ENCODE results near the gene VTN. TPM values are rescaled to one million over a fixed set of nuclear protein-coding genes. Genes with fewer than 3 reads are reported as not detected.

Gene VTN
- total and polyA plus RNA-seq, 2 donors (not counting 3 experiments of a cell fraction or from before 2014, with no cell fraction given) = 1.1 TPM; not detected in 1

DNA sequence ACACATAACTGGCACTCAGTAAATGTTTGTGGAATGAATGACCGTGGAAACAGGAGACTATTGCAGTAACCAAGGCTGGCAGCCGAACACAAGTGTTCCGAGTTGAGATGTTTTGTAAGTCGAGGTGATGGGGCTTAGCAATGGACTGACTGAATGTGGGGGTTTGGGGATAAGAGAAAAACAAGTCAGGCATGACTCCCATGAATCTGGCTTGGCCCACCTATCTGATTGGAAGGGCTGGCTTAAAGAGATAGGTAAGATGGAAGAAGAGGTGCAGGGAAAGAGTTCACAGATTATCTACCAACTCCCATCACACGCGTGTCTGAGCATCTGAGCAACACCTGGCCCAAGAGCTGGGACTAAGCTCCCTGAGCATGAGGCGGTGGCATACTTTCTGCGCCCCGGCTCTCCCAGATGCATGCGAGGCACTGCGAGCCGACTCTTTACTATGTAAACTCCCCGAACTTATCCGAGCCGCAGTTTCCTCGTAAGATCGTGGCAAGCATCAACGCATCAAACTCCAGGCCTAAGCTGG, 35.4 kb downstream of the VTN start:
- H3K9ac ChIP-seq (replicated peaks; ENCODE audit: extremely low read depth, insufficient read depth, low read length) = peak overlapping the region; percentile 84
- FAIRE-seq (no peak), DNase-seq (ENCODE audit: low read depth, low spot score) (no peak)
- ChIA-PET CTCF (interaction anchor here (1.4 to 2.5 kb wide), 7 partner anchors 11 to 530 kb away, joined by 7 to 31 read pairs (median 9); partner anchors contain the start of genes LYRM9, POLDIP2 and TMEM97), POLR2A (interaction anchor here (0.6 to 2.1 kb wide), 3 partner anchors 12 to 332 kb away, joined by 4 to 34 read pairs (median 26); partner anchors contain the start of gene POLDIP2)
- TF ChIP-seq MYC (IDR thresholded peaks at IDR 0.05; ENCODE audit: low read depth, low read length) = no peak
- TF ChIP-seq FOS (IDR thresholded peaks at IDR 0.05; ENCODE audit: borderline replicate concordance, insufficient read depth, low read length) = no peak
- peaks cover 50% of the 10 kb centered on the region for H3K79me2 ChIP-seq (ENCODE audit: control insufficient read depth, insufficient read depth, low read length)
- H3K27me3 ChIP-seq (ENCODE audit: control insufficient read depth in 2 of 2, insufficient read depth in 2 of 2, low read length in 2 of 2) = no peaks in the 10 kb centered on the region
- dilution Hi-C loops (cut with MboI; ENCODE audit: extremely low pct_ligation_motif_present, low sequenced_read_pairs) = no loop called here
- H3K9me1 ChIP-seq (replicated peaks; ENCODE audit: control insufficient read depth, extremely low read depth, insufficient read depth, low read length) = no peaks in the 10 kb centered on the region
- H3K27ac ChIP-seq (ENCODE audit: insufficient read depth, low read depth, low read length) = peak overlapping the region; percentile 69
- peak overlapping the region; percentile 26 for H2AFZ ChIP-seq (ENCODE audit: low read depth, low read length)
- H3K4me3 ChIP-seq (replicated peaks in 1 of 3; ENCODE audit: insufficient read depth in 1 of 3, low read depth in 1 of 3, low read length in 3 of 3) = peak overlapping the region; percentile 28 to 98 (median 65)
- intact Hi-C loops (cut with micrococcal nuclease) = loop anchor here (1.0 to 5.0 kb wide), 4 partner anchors 15 to 354 kb away; partner anchors contain the start of genes NLK, POLDIP2 and TMEM97
- H3K4me1 ChIP-seq (ENCODE audit: control insufficient read depth, extremely low read depth, insufficient read depth, low read length) = peaks cover 40% of the 10 kb centered on the region
- no peaks in the 10 kb centered on the region for H3K9me3 ChIP-seq (replicated peaks; ENCODE audit: control insufficient read depth, insufficient read depth, low read length)
- H3K4me2 ChIP-seq (ENCODE audit: insufficient read depth, low read length) = peak overlapping the region; percentile 70
- H4K20me1 ChIP-seq (replicated peaks; ENCODE audit: control insufficient read depth, extremely low read depth, insufficient read depth, low read length) = no peaks in the 10 kb centered on the region
- BruUV-seq (replicated peaks) = no TSS peak
- peaks cover 0 to 16% of the 10 kb centered on the region in 2 experiments for H3K36me3 ChIP-seq (ENCODE audit: control insufficient read depth in 2 of 2, extremely low read depth in 1 of 2, insufficient read depth in 2 of 2, low read length in 2 of 2)

DNA sequence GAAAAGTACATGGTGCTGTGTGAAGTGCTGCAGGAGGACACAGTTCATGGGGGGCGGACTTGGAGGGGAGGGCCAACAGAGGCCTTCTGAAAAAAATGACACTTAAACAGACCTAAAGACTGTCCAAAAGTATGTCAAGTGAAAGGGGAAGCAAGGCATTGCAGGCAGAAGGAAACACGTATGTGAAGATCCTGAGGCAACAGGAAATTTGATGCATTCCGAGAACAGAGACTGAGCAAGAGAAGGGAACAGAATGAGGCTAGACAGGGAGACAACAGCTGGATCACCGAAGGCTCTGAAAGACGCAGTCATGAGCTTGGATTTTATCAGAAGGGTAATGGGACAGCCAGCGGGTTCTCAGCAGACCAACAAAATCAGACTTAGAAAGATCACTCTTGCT, 35.9 kb downstream of the VTN start:
- no peaks in the 10 kb centered on the region for H4K20me1 ChIP-seq (replicated peaks; ENCODE audit: control insufficient read depth, extremely low read depth, insufficient read depth, low read length)
- TSS peak; percentile 27 for BruUV-seq (replicated peaks)
- H3K9me3 ChIP-seq (replicated peaks; ENCODE audit: control insufficient read depth, insufficient read depth, low read length) = no peaks in the 10 kb centered on the region
- peak overlapping the region; percentile 70 for H3K4me2 ChIP-seq (ENCODE audit: insufficient read depth, low read length)
- TF ChIP-seq POLR2AphosphoS5 (IDR thresholded peaks at IDR 0.05; ENCODE audit: insufficient read depth, low read depth, low read length) (no peak), GATA2 (IDR thresholded peaks at IDR 0.05; ENCODE audit: insufficient read depth, insufficient read length, low read depth, low read length) (no peak), JUN (IDR thresholded peaks at IDR 0.05; ENCODE audit: borderline replicate concordance, insufficient read depth, insufficient read length, low read depth) (no peak), EZH2 (IDR thresholded peaks at IDR 0.05; ENCODE audit: borderline replicate concordance, low read depth, low read length, severe bottlenecking) (no peak), MYC (IDR thresholded peaks at IDR 0.05; ENCODE audit: low read depth, low read length) (no peak), FOS (IDR thresholded peaks at IDR 0.05; ENCODE audit: borderline replicate concordance, insufficient read depth, low read length) (no peak)
- TF ChIP-seq, protein P1, sequence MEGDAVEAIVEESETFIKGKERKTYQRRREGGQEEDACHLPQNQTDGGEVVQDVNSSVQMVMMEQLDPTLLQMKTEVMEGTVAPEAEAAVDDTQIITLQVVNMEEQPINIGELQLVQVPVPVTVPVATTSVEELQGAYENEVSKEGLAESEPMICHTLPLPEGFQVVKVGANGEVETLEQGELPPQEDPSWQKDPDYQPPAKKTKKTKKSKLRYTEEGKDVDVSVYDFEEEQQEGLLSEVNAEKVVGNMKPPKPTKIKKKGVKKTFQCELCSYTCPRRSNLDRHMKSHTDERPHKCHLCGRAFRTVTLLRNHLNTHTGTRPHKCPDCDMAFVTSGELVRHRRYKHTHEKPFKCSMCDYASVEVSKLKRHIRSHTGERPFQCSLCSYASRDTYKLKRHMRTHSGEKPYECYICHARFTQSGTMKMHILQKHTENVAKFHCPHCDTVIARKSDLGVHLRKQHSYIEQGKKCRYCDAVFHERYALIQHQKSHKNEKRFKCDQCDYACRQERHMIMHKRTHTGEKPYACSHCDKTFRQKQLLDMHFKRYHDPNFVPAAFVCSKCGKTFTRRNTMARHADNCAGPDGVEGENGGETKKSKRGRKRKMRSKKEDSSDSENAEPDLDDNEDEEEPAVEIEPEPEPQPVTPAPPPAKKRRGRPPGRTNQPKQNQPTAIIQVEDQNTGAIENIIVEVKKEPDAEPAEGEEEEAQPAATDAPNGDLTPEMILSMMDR (IDR thresholded peaks at IDR 0.05; ENCODE audit: extremely low read depth in 1 of 2, insufficient read depth in 1 of 2, low read depth in 1 of 2, low read length in 2 of 2) = no peak
- TF ChIP-seq, protein P2, sequence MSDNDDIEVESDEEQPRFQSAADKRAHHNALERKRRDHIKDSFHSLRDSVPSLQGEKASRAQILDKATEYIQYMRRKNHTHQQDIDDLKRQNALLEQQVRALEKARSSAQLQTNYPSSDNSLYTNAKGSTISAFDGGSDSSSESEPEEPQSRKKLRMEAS (IDR thresholded peaks at IDR 0.05; ENCODE audit: insufficient read depth, insufficient read length) = no peak
- H3K79me2 ChIP-seq (ENCODE audit: control insufficient read depth, insufficient read depth, low read length) = peaks cover 44% of the 10 kb centered on the region
- dilution Hi-C loops (cut with MboI; ENCODE audit: extremely low pct_ligation_motif_present, low sequenced_read_pairs) (no loop called here), intact Hi-C loops (cut with micrococcal nuclease) (no loop called here)
- H3K27me3 ChIP-seq (ENCODE audit: control insufficient read depth in 2 of 2, insufficient read depth in 2 of 2, low read length in 2 of 2) = no peaks in the 10 kb centered on the region
- peak overlapping the region; percentile 84 for H3K9ac ChIP-seq (replicated peaks; ENCODE audit: extremely low read depth, insufficient read depth, low read length)
- peak overlapping the region; percentile 69 for H3K27ac ChIP-seq (ENCODE audit: insufficient read depth, low read depth, low read length)
- no peak overlapping the region for H2AFZ ChIP-seq (ENCODE audit: low read depth, low read length)
- H3K36me3 ChIP-seq (ENCODE audit: control insufficient read depth in 2 of 2, extremely low read depth in 1 of 2, insufficient read depth in 2 of 2, low read length in 2 of 2) = peaks cover 3 to 14% of the 10 kb centered on the region in 2 experiments
- POLR2A ChIA-PET = no interaction called here
- CTCF ChIA-PET = interaction anchor here (2.0 to 2.5 kb wide), 3 partner anchors 12 to 440 kb away, joined by 7 to 31 read pairs (median 12); partner anchors contain the start of genes LYRM9 and POLDIP2
- no peak for FAIRE-seq
- peak overlapping the region in 1 of 3 experiments; percentile 65 for H3K4me3 ChIP-seq (replicated peaks in 1 of 3; ENCODE audit: insufficient read depth in 1 of 3, low read depth in 1 of 3, low read length in 3 of 3)
- H3K9me1 ChIP-seq (replicated peaks; ENCODE audit: control insufficient read depth, extremely low read depth, insufficient read depth, low read length) = no peaks in the 10 kb centered on the region
- peaks cover 37% of the 10 kb centered on the region for H3K4me1 ChIP-seq (ENCODE audit: control insufficient read depth, extremely low read depth, insufficient read depth, low read length)
- DNase-seq (ENCODE audit: low read depth, low spot score) = peak; percentile 25

All from endothelial cell of umbilical vein (primary cell).